Pancreas (tissue), 10 donors: Measurements from ENCODE around the gene PROX2. TPM values are rescaled to one million over a fixed set of nuclear protein-coding genes. Genes with fewer than 3 reads are reported as not detected.
A peak's percentile ranks its signal among the peaks of the same experiment; 100 is the strongest.

Experiments used
- ATAC-seq, 4 donors: fragments of 200-7000 bp; cut with Tn5 transposase; one replicate each; pipeline versions ENCODE4 v1.8.0 to v1.9.1; 2020; ENCODE audit warnings: mild to moderate bottlenecking in 4 of 4, moderate library complexity in 4 of 4
- DNase-seq, 6 donors: peaks; one replicate each; pipeline ENCODE4 v3.0.0-alpha.2; 2020
- FAIRE-seq: peaks from 2 replicates; lab custom pipeline; 2012; peaks lifted over from hg19 to GRCh38; lab: Jason Lieb, UNC
- H3K27ac ChIP-seq, 4 donors: fragments of 200-600 bp; sonication (generic); 1 replicate in 3 of 4; 2 replicates in 1 of 4; pipeline versions ENCODE4 v1.5.0 to v1.8.0; 2020
- H3K27me3 ChIP-seq, 4 donors: fragments of 200-600 bp; one replicate each; pipeline ENCODE4 v1.8.0; 2021
- H3K36me3 ChIP-seq, 3 donors: fragments of 200-600 bp; sonication (generic) in 1 of 3; one replicate each; pipeline versions ENCODE4 v1.5.0 to v1.8.0; 2020 to 2021
- H3K4me1 ChIP-seq, 3 donors: fragments of 200-600 bp; one replicate each; pipeline ENCODE4 v1.8.0; 2021
- H3K4me3 ChIP-seq, 4 donors: fragments of 200-600 bp; sonication (generic) in 2 of 4; one replicate each; pipeline versions ENCODE4 v1.5.0 to v1.8.0; 2020 to 2021
- H3K9me3 ChIP-seq, 4 donors: fragments of 200-600 bp; one replicate each; pipeline ENCODE4 v1.8.0; 2021
- WGBS, 2 donors: extraction: QIAGEN DNeasy Blood & Tissue Kit; methylation state at CpG; one replicate each; pipeline ENCODE4 v1.1.7; 2013; 5-methylcytosine and 5-hydroxymethylcytosine counted together
- intact Hi-C, 3 donors: fragments of 100-400 bp; cut with DNase I; formaldehyde crosslinking; loops; one replicate each; pipeline versions ENCODE4 v1.11.1 to v1.14.2; 2022
- polyA plus RNA-seq, 2 donors: library from polyadenylated mRNA; stranded (reverse); fragments of 200-250 nt; gene quantifications; one replicate each; pipeline ENCODE4 v1.2.3, GENCODE V29; 2013
- total RNA-seq, 6 donors: library from RNA; stranded (reverse); fragmentation: NEBNext Ultra II Directional in 4 of 6; extraction: Animal tissue kit (Norgen Biotek cat#: 25700) in 4 of 6; gene quantifications; one replicate each; pipeline versions ENCODE4 v1.2.1 to v1.2.4, GENCODE V29; 2021 to 2023
- TF ChIP-seq, protein P1 (sequence below), 4 donors: fragments of 200-600 bp; sonication (generic) in 3 of 4; IDR thresholded peaks; one replicate each; pipeline versions ENCODE4 v1.5.0 to v1.8.0; 2021; ENCODE audit warnings: antibody characterized with exemption in 4 of 4
- donor health status: healthy with polysubstance abuse.
- donor health status: DM: no; HTN: no; CAD: no; lungs with moderate emphysema.
- donor health status: DM: no; HTN: no; CAD: no.
- donor health status: control.
- donor health status: control.
- donor health status: Bipolar disorder and iron deficiency.
- donor health status: DM: yes; HTN: yes; CAD: no.
- donor health status: DM: no; HTN: no; CAD: no.
- donor health status: DM: no; HTN: no; CAD: no.
- donor health status: DM: yes; HTN: yes; CAD: no.

Gene PROX2
- total and polyA plus RNA-seq, 8 donors: not detected

GRCh38 chr14:74902941-74903705 lies 27.2 kb upstream of the PROX2 start:
- Histone ChIP-seq H3K4me3 (no peak overlapping the region), H3K4me1 (no peaks in the 10 kb centered on the region), H3K9me3 (no peaks in the 10 kb centered on the region), H3K27ac (no peak overlapping the region), H3K36me3 (peaks cover 2 to 51% (median 26%) of the 10 kb centered on the region in 3 donors), H3K27me3 (no peaks in the 10 kb centered on the region)
- FAIRE-seq: no peak
- no peak for ATAC-seq
- WGBS, 2 donors: 82 to 84% methylated on average over 10 of the region's 10 CpGs
- no peak for DNase-seq
- intact Hi-C loops: no loop called here
- TF ChIP-seq, protein P1, sequence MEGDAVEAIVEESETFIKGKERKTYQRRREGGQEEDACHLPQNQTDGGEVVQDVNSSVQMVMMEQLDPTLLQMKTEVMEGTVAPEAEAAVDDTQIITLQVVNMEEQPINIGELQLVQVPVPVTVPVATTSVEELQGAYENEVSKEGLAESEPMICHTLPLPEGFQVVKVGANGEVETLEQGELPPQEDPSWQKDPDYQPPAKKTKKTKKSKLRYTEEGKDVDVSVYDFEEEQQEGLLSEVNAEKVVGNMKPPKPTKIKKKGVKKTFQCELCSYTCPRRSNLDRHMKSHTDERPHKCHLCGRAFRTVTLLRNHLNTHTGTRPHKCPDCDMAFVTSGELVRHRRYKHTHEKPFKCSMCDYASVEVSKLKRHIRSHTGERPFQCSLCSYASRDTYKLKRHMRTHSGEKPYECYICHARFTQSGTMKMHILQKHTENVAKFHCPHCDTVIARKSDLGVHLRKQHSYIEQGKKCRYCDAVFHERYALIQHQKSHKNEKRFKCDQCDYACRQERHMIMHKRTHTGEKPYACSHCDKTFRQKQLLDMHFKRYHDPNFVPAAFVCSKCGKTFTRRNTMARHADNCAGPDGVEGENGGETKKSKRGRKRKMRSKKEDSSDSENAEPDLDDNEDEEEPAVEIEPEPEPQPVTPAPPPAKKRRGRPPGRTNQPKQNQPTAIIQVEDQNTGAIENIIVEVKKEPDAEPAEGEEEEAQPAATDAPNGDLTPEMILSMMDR (IDR thresholded peaks at IDR 0.05): no peak

DNA sequence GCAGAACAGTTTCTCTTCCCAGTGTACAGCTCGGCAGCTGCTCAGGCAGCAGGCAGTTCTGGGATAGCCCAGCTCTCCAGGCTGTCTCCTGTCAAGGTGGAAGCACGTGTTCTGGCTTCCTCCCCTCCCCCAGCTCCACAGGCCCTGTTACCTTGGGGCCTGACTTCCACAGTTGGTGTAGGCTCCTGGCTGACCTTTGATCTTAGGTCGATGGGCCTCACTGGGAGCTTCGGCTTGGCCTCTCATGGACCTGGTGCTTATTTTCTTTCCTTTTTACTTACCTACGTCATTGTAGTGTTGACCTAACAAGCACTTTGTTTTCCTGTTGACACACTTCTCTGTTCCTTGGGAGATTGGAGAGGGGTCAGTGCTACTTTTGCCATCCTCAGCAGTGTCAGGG lies 22.7 kb upstream of the PROX2 start:
- peaks cover 11 to 93% (median 39%) of the 10 kb centered on the region in 3 donors for H3K36me3 ChIP-seq
- intact Hi-C loops: no loop called here
- TF ChIP-seq, protein P1 (IDR thresholded peaks at IDR 0.05): no peak
- 56 to 57% methylated on average over 5 of the region's 5 CpGs for WGBS, 2 donors
- DNase-seq (no peak), ATAC-seq (peak in 1 of 4 donors; percentile 51), FAIRE-seq (no peak)
- H3K27me3 ChIP-seq: no peaks in the 10 kb centered on the region
- H3K4me3 ChIP-seq: no peak overlapping the region
- no peak overlapping the region for H3K27ac ChIP-seq
- no peaks in the 10 kb centered on the region for H3K9me3 ChIP-seq
- no peaks in the 10 kb centered on the region for H3K4me1 ChIP-seq

GRCh38 chr14:74898083-74898482 lies 22.1 kb upstream of the PROX2 start:
- Histone ChIP-seq H3K4me3 (no peak overlapping the region), H3K27me3 (no peaks in the 10 kb centered on the region), H3K9me3 (no peaks in the 10 kb centered on the region), H3K36me3 (peaks cover 11 to 97% (median 45%) of the 10 kb centered on the region in 3 donors), H3K4me1 (no peaks in the 10 kb centered on the region), H3K27ac (no peak overlapping the region)
- WGBS, 2 donors: 85 to 87% methylated on average over 2 of the region's 2 CpGs
- no peak for DNase-seq
- intact Hi-C loops: no loop called here
- no peak for FAIRE-seq
- no peak for ATAC-seq
- TF ChIP-seq, protein P1 (IDR thresholded peaks at IDR 0.05): no peak

DNA sequence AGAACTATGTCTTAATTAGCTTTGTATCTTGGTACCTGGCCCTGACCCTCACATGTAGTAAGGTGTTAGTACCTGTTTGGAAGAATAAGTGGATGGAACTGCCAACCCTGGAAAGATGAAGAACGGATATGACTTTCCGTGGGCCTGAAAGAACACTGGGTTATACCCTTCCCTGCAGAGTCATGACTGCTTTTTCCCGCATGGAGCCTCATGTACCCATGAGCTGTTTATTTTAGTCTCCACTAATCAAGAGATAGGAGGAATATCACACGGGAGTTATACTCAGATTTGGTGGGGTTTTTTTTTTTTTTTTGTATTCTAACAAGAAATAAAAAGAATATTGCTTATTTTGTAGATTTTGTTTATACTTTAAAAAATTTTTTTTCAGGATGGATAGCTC lies 21.7 kb upstream of the PROX2 start:
- Histone ChIP-seq H3K4me3 (no peak overlapping the region), H3K4me1 (no peaks in the 10 kb centered on the region), H3K36me3 (peaks cover 8 to 97% (median 49%) of the 10 kb centered on the region in 3 donors), H3K27me3 (no peaks in the 10 kb centered on the region), H3K9me3 (no peaks in the 10 kb centered on the region), H3K27ac (no peak overlapping the region)
- WGBS, 2 donors: 71 to 77% methylated on average over 4 of the region's 4 CpGs
- ATAC-seq (no peak), FAIRE-seq (no peak), DNase-seq (no peak)
- TF ChIP-seq, protein P1 (IDR thresholded peaks at IDR 0.05): no peak
- intact Hi-C loops: no loop called here

- H3K4me3 ChIP-seq: no peak overlapping the region
- FAIRE-seq (no peak), ATAC-seq (no peak), DNase-seq (no peak)
- WGBS, 2 donors: 96 to 98% methylated on average over 3 of the region's 3 CpGs
- TF ChIP-seq, protein P1 (IDR thresholded peaks at IDR 0.05): no peak
- H3K27ac ChIP-seq: no peak overlapping the region
- H3K9me3 ChIP-seq: no peaks in the 10 kb centered on the region
- H3K4me1 ChIP-seq: no peaks in the 10 kb centered on the region
- intact Hi-C loops: no loop called here
- peaks cover 8 to 97% (median 53%) of the 10 kb centered on the region in 3 donors for H3K36me3 ChIP-seq
- H3K27me3 ChIP-seq: no peaks in the 10 kb centered on the region
Observed at GRCh38 chr14:74896400-74896799, 20.5 kb upstream of the PROX2 start.
